Amygdala (tissue), 56 donors: ENCODE data around the gene ANO4.

Experiments used
- DNase-seq, 56 donors: peaks; one replicate each; lab custom pipeline; 2025; lab: John Stamatoyannopoulos, UW

The ANO4 gene

DNA sequence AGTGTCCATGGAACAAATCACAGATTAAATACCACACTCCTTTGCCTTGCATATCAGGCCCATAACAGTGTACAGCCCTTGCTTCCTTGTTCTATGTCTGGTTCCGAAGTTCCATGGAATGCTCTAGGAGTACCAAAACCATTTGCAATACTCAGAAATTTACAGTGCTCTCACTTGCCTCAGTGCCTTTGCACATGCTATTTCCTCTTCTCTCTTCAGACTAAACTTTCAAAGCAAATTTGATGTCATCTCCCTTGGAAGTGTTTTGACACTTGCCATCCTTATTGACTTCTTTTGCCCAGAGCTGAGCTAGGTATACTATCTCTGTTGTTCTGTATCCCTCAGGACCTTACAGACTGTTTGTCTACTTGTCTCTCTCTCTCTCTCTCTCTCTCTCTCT is 6.1 kb downstream of the ANO4 start:
- no peak for DNase-seq

DNA sequence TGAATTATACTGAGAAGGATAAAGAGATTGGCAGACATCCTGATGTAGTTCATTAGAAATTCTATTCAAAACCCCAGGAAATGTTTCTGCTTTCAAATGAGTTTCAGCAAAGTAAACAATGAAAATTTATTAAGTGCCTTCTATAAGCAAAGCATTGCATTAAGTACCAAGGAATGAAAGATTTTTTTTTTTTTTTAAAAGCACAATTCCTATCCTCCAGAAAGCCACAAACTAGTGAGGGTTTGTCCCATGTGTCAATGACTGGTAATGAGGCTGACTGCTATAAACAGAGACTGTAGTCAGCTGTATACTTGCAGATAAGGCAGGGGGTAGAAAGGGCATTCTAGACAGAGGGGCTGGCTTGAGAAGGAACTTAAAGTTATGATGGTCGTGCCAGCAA is 6.7 kb downstream of the ANO4 start:
- no peak for DNase-seq

DNA sequence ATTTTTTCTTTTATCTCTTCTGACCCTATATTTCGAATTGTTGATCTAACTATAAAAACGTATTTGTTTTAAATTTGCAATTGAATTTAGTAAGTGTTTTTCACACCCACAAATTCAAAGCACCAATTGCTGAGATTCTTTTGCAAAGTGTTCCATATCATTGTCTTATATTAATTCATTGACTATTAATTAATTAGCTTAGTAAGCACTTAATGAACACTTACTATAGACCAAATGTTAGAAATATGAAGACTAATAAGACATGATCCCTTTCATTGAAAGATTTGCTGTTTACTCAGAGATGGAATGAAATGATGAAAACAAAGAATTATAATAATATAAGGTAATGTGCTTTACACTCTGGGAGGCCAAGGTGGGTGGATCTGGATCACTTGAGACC is 14.2 kb downstream of the ANO4 start:
- no peak for DNase-seq

DNA sequence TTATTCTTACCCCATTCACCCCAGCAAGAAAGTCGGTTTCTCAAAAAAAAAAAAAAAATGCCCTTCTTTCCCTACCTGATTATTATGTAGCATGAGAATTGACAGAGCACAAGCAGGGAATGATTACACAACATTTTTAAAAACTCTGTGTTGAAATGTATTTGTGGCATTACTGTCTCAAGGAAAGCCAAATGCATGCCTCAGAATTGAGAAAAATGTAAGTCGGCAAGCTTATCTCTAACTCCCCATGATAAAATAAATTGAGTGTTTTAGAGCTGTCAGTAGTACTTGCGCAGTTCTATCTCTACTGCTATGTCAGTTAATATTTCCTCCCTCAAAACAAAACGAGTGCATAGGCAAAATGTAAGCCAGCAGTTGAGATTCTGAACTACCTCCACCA is 25.7 kb downstream of the ANO4 start:
- DNase-seq = no peak

DNA sequence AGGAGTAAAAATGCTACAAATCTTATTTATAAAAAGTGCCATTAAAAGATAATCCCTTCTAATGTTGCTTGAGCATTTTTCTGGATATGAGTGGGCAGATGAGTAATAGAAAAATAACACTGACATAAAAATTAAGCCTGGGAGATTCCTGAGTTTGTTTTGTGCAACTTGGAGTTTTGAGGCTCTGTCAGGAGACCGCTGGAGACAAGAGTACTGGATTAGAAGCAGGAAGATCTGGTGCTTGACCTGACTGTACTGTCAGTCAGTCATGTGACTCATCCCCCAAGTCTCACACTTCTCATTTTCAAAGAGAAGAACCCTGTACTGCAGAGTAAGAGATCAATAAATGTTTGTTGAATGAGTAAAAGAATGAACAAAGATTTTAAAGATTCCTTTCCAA is 29.4 kb downstream of the ANO4 start:
- no peak for DNase-seq

DNA sequence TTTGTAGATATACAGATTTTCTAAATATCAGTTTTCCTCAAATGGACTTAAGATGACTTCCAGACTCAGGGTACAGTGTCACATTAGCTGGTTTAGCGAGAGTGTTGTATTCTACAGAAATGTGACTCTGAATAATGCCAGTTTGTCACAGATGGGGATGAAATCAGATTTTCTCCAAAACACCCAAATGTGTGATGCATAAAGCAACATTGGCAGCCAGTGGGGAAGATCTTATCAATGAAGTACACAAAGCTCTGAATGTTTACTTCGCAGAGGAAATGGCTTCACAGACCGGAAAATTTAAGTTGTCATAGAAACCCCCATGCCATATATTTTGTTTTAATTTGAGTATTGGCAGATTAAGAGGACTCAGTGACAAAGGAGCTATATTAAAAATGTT is 29.9 kb downstream of the ANO4 start:
- DNase-seq = peak in 1 of 56 donors; percentile 18

DNA sequence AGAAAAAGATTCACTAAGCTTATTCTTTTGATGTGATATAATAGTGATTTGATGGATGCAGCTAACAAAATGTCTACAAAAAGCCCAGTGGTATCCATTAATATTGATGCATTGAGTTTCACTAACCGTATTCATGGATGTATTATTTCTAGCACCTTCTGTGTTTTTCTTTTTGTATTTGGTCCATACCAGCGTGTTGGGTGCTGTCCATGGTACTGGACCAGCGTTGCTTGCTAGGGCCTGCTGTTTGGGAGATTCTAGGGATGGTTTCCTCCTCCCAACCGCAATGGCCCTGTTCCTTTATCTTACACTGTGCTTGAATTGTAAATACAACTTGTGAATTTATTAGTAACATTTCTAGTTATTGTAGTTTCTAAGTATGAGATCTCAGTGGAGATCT is 31.7 kb downstream of the ANO4 start:
- peak in 15 of 56 donors; percentile 1 to 52 (median 16) for DNase-seq

DNA sequence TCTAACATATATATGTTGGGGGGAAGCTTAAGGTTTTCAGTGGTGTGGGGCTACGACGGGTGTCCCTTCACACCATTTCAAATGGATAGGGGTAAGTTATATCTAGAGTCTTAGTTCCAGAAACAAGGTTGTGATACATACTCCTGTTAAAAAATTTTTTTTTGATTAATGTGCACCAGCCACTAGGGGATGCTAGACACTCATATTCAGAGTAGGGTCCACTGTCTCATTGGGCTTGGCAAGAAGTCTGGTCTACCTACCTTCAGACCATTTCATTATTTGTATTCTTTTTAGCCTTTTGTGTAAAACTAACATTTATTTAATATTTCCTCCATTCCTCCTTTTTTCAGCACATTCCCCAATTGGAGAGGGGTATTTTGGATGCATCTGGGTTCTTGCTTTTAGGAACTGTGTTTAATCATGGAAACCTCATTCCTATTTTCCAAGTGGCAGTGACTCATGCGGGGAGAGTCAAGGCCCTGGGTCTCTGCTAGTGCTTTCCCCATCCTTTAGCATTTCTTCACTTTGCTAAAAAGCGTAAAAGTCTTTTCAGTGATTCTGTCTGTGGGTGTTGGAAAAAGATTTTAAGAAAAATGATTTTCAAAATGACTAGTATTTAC is 33.4 kb downstream of the ANO4 start:
- no peak for DNase-seq

DNA sequence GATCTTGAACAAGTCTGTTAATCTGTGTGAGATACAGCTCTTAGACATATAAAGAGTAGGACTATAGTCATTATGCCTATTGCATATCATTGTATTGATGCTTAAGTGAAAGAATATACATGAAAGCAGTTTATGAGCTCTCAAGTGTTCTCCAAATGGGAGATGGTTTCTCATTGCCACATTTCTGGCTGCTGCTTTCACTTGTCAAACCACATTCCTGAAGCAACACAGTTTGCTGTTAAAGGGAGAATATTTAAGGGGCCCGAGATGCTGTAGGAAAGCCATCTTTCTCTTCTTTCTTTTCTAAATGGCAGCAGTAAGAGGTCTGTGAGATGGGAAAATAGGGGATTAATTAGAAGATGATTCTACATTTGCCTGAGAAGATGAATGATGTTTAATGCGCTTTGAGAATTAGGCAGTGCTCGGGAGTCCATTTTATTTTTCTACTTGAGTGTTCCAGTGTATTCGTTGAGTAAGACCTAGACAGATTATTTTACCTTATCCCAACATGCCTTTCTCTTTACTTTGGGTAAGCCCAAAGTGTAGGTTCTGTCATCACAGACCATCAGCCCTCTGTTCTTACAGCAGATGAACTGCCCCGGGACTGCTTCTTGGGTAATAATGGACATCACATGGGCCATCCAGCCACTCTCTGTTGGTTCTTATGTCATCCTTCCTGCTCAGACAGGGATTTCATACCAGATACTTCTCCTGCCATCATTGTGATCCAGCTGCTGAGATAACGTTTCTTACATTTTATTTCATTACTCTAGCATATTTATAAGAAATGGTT is 35.6 kb downstream of the ANO4 start:
- DNase-seq = no peak

DNA sequence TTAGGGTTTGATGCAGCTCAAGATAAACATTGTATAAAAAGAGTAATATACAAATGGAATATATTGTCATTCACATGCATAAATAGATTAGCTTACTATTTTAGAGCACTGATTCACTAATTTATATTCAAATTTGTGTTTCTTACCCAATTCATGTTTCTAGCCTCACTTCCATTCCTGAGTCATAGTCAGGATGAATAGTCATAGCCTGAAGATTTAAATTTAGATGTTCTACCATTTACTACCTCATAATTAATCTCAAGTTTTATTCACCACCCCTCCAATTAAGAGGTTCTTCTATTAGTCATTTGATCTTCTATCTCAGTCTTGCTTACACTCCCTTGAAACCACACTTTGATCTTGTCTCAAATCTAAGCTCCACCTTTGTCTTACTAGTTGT is 38.7 kb downstream of the ANO4 start:
- no peak for DNase-seq

DNA sequence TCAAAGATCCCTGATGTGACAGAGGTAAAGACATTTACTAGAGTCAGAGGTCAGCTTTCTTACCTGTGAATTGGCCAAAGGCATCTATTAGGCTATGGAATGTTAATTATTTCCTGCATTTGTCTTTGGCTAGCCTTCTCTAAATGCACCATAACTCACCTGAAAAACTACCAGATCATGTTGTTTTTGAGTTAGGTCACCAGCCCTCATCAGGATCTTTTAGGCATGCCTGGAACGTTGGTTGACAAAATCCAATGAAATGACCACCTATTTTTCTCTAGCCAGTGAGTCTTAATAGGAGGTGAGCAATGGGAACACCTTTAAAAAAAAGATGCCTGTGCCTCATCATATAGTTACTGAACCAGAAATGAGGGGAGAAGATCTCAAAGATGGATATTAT is 46.2 kb downstream of the ANO4 start:
- DNase-seq = no peak

DNA sequence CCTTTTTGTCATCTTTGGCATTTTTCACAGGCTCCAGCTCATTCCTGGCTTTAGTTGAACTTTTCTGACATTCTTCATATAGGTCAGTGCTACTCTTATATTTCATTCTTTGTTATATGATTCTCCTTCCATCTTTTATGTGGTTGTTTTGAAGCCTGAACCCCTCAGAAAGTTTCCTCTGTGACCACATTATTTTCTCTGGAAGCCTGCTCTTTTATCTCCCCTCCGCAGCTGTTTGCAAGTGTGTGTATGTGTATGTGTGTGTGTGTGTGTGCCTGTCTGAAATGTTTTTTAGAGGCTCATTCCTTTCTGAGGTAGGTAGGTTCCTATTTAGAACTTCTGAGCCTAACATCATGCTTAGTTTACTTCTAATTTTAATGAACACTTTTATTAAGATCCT is 47.6 kb downstream of the ANO4 start:
- DNase-seq = no peak

DNA sequence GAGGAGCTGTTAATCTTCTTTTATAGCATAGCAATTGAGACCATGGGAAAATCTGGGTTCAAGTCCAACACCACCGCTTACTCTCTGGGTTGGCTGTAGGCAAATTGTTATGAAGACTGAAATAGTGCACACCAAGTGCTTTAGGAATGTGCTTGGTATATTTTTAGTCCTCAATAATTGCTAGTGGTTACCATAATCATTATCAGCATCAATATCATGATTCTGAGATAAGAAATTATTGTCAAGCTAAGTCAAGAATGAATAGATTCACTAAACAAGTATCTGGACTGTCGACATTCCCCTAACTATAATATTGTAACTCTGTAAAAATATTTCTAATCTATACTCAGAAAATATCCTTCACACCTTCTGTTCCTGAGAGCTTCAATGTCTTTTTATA is 48.5 kb downstream of the ANO4 start:
- DNase-seq = no peak

DNA sequence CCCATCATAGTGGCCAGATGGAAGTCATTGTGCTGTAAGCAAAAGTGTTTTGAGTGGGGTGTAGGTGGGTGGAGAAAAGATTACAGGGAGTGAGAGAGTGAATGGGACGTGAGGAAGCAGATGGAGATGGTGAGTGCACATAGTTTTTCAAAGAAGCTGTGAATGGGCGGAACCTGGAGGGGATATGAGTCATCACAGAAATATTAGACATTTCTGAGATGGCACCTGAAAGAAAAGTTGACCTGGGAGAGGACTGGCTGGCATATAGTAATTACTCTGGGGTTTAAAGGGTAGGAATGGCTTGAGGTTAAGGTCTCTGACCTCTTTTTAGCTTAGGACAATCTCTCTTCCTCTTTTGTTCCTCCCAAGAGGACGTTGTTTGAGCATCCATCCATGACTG is 50.5 kb downstream of the ANO4 start:
- DNase-seq = no peak

DNA sequence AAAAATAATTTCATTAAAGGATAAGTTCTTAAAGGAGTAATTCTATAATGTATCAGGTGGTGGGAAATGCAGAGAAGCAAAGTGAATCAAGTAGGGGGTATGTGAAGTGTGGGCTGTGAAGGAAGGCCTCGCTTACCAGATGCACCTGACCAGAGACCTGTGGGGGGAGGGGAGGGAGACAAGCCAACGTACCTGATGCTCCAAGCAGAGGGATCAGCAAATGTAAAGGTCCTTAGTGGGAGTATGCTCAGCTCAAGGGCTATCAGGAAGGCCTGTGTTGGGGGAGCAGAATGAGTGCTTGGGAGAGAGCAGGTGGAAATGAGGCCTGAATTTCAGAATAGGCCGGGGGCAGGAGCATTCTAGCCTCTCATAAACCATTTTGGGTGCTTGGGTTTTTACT is 57.1 kb downstream of the ANO4 start:
- DNase-seq = no peak

DNA sequence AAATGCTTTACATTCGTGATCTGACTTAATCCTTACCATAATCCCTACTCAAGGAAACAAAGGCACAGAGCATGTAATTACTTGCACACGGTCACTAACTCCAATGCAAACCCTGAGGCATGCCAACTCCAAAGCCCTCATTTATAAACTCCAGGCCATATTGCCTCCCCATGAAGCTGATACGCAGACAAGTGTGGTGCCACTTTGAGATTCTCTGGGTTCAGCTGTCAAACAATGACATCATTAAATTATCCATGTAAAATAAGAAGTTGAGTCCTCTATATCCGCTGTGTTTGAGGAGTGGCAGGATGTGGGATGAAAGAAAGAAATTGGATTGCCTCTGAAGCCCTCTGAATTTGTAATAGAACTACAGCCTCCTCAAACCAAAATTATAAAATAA is 62.8 kb downstream of the ANO4 start:
- no peak for DNase-seq

DNA sequence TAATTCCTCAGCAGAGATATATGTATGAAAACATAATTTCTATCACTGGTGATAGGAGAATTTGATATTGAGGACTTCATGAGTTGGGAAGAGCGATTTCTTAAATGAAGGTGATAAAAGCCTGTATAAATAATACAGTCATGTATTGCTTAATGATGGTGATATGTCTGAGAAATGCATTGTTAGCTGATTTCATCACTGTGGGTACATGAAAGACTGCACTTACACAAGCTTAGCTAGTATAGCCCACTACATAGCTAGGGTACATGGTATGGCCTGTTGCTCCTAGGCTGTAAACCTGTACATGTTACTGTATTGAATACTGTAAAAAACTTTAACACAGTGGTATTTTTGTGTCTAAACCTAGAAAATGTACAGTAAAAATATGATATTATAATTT is 63.4 kb downstream of the ANO4 start:
- DNase-seq = no peak

DNA sequence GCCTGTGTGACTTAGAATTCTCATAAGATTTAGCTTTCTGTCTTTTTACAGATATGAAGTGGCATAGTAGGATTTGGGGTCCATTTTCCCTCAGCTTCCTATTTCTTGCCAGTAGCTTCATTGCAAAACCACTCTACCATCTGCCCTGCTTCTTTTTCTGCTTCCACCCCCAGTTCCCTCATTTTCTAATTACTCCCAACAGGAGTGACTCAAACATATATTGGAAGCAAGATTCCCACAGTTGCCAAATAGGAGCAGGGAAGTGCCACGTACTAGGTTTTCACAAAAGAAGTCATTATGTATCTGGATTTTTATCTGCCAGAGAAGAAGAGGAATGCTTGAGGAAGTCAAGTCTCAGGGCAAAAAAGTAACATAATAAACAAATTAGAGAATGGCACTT is 64.1 kb downstream of the ANO4 start:
- DNase-seq = peak in 3 of 56 donors; percentile 6 to 9 (median 6)

DNA sequence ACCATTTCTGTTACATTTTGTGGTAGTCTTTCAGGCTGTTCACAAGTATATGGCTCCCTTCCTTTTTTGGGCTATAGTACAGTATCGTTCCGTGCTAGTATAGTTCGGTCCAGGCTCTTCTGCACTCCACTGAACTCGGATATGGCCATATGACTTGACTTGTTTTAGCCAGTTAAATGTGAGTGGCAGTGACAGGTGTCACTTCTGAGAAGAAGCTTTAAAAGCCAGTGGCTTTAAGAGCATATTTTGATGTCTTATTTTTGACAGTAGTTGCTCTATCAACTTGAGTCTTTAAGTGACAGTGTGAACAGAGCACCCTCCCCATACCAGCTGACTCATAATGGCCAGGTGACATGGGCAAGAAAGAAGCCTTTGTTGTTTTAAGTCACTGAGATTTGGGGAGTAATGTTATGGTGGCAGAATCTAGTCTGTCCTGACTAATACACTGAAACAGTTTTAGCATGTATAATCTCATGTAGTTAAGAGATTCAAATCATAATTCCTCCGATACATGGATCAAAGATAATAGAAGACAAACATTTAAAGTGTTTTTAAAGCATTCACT is 64.6 kb downstream of the ANO4 start:
- DNase-seq = no peak

DNA sequence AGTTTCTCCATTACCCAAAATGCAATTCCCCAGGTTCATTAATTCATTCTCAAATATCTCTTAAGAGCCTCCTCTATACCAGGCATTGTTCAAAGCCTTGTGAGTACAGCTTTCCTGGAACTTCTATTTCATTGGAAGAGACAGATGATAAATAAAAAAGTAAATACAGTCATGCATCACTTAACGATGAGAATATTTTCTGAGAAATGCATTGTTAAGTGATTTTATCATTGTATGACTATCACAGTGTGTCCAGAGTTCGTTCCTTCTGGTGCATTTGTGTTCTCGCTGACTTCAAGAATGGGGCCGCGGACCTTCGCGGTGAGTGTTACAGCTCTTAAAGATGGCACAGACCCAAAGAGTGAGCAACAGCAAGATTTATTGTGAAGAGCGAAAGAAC is 66.0 kb downstream of the ANO4 start:
- no peak for DNase-seq

DNA sequence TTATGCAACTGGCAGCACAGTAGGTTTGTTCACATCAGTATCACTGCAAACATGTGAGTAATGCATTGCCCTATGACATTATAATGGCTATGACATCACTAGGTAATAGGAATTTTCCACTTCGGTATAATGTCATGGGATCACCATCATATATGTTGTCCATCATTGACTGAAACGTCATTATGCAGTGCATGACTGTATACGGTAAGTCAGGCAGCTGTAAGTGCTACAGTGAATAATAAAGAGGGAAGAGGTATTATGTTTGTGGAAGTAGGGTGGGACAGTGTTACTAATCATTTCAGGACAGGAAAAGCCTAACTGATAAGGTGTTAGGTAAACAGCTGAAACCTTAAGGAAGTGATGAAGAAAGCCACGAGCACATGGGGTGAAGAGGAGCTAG is 68.1 kb downstream of the ANO4 start:
- no peak for DNase-seq

DNA sequence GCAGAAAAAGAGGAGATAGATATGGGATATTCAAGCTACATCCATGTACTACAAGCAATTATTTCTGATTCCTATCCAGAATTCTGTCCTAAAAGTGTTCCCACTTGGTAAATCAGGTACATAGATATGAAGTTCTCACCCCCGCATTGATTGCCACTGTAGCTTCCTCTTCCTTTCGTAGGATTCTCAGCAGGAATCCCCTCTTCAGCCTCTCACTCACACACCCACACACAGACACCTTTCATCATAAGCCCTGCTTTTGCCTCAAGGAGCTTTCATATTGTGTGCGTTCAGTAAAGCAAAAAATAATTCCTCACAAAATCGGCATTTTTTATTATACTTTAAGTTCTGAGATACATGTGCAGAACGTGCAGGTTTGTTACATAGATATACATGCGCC is 69.8 kb downstream of the ANO4 start:
- no peak for DNase-seq
